Muscle of leg (tissue), 11 donors: Measurements from ENCODE around the gene HSPBAP1. TPM values are rescaled to one million over a fixed set of nuclear protein-coding genes. Genes with fewer than 3 reads are reported as not detected.

Experiments used
- DNase-seq: peaks from one replicate; pipeline ENCODE4 v3.0.0; 2013
- H3K27ac ChIP-seq: one replicate; pipeline ENCODE4 v1.5.1; 2013; ENCODE audit warnings: mild to moderate bottlenecking, low read length, control low read depth
- H3K27me3 ChIP-seq: one replicate; pipeline ENCODE4 v1.6.1; 2013; ENCODE audit warnings: low read length; ENCODE audit not compliant: control insufficient read depth, insufficient read depth
- H3K36me3 ChIP-seq: one replicate; pipeline ENCODE4 v1.6.1; 2013; ENCODE audit warnings: low read length; ENCODE audit not compliant: control insufficient read depth, insufficient read depth
- H3K4me1 ChIP-seq: one replicate; pipeline ENCODE4 v1.6.1; 2013; ENCODE audit warnings: low read length; ENCODE audit not compliant: control insufficient read depth, insufficient read depth
- H3K4me3 ChIP-seq: one replicate; pipeline ENCODE4 v1.5.1; 2013; ENCODE audit warnings: low read length, control low read depth
- H3K9me3 ChIP-seq: replicated peaks from 2 replicates; pipeline ENCODE4 v1.6.1; 2013; ENCODE audit warnings: low read depth, low read length; ENCODE audit not compliant: control insufficient read depth
- WGBS: methylation state at CpG from one replicate; pipeline ENCODE4 v1.1.5; 2013; ENCODE audit warnings: missing lambda C conversion rate; ENCODE audit not compliant: insufficient coverage; 5-methylcytosine and 5-hydroxymethylcytosine counted together
- polyA plus RNA-seq, 8 donors: library from polyadenylated mRNA; unstranded; fragments of 120-200 nt; gene quantifications; one replicate each; pipeline versions ENCODE4 v1.2.1 to v1.2.3, GENCODE V29; 2013; ENCODE audit warnings: inconsistent platforms in 1 of 8, low replicate concordance in 1 of 8; ENCODE audit not compliant: insufficient read length in 8 of 8, insufficient read depth in 1 of 8
- total RNA-seq: library from RNA; stranded (reverse); fragments of 120-200 nt; gene quantifications from one replicate; pipeline ENCODE4 v1.2.4, GENCODE V29; 2013

The HSPBAP1 gene
- total and polyA plus RNA-seq, 9 donors = 4.5 to 8.2 (median 5.7) TPM

- no peak overlapping the region for H3K4me3 ChIP-seq
- H3K9me3 ChIP-seq = no peaks in the 10 kb centered on the region
- peaks cover 49% of the 10 kb centered on the region for H3K36me3 ChIP-seq
- no peaks in the 10 kb centered on the region for H3K4me1 ChIP-seq
- no peak overlapping the region for H3K27ac ChIP-seq
- no peaks in the 10 kb centered on the region for H3K27me3 ChIP-seq
- 83% methylated on average over 2 of the region's 4 CpGs for WGBS
- no peak for DNase-seq
Measured at GRCh38 chr3:122691195-122691594, 102.4 kb downstream of the HSPBAP1 start.

GRCh38 chr3:122690096-122690495, 103.5 kb downstream of the HSPBAP1 start:
- no peaks in the 10 kb centered on the region for H3K9me3 ChIP-seq
- H3K36me3 ChIP-seq = peaks cover 50% of the 10 kb centered on the region
- no peaks in the 10 kb centered on the region for H3K4me1 ChIP-seq
- H3K27ac ChIP-seq = no peak overlapping the region
- no peak for DNase-seq
- no peaks in the 10 kb centered on the region for H3K27me3 ChIP-seq
- H3K4me3 ChIP-seq = no peak overlapping the region
- WGBS = no CpG with 5 or more reads among the region's 1 CpG

Other genes with a start within 250 kb of the HSPBAP1 start
- 12.7 TPM for gene PARP9, start 229.5 kb downstream of the HSPBAP1 start, total RNA-seq
- 10 to 100 TPM in 7 of 8 donors, 1 to 10 TPM in 1; 9.0 to 15.6 (median 12.5) TPM for gene PARP9, start 229.5 kb downstream of the HSPBAP1 start, polyA plus RNA-seq
- gene DTX3L, start 229.5 kb downstream of the HSPBAP1 start, total RNA-seq = 7.4 TPM
- 1 to 10 TPM; 5.5 to 9.3 (median 8.0) TPM for gene DTX3L, start 229.5 kb downstream of the HSPBAP1 start, polyA plus RNA-seq
- gene PARP15, start 216.2 kb downstream of the HSPBAP1 start, total RNA-seq = 3.2 TPM
- gene PARP15, start 216.2 kb downstream of the HSPBAP1 start, polyA plus RNA-seq = 1 to 10 TPM; 1.1 to 4.2 (median 2.2) TPM
- 12.9 TPM for gene PARP14, start 113.0 kb downstream of the HSPBAP1 start, total RNA-seq
- 1 to 10 TPM; 6.6 to 9.4 (median 8.7) TPM for gene PARP14, start 113.0 kb downstream of the HSPBAP1 start, polyA plus RNA-seq
- 4.8 TPM for gene SLC49A4, start 1.2 kb upstream of the HSPBAP1 start, total RNA-seq
- gene SLC49A4, start 1.2 kb upstream of the HSPBAP1 start, polyA plus RNA-seq = 1 to 10 TPM; 4.0 to 6.2 (median 4.9) TPM
- gene SEMA5B, start 233.9 kb upstream of the HSPBAP1 start, total RNA-seq = 17.7 TPM
- gene SEMA5B, start 233.9 kb upstream of the HSPBAP1 start, polyA plus RNA-seq = 10 to 100 TPM; 14.3 to 35.4 (median 26.3) TPM